Forelimb muscle (tissue), 1 donor: ENCODE measurements around the gene VPS52. TPM values are rescaled to one million over a fixed set of nuclear protein-coding genes. Genes with fewer than 3 reads are reported as not detected.
"Not testable (repeated sequence)": the region's sequence is repeated elsewhere in the genome, so short reads cannot be mapped to it uniquely, and the experiment has no call there.

Experiments
- DNase-seq: peaks from one replicate; pipeline ENCODE4 v3.0.0-alpha.2; 2013; ENCODE audit warnings: low read depth
- polyA plus RNA-seq: library from polyadenylated mRNA; unstranded; fragments of 120-200 nt; gene quantifications from one replicate; pipeline ENCODE4 v1.2.1, GENCODE V29; 2013; ENCODE audit not compliant: insufficient read length

Gene VPS52
- polyA plus RNA-seq, 1 donor: 45.3 TPM

DNA sequence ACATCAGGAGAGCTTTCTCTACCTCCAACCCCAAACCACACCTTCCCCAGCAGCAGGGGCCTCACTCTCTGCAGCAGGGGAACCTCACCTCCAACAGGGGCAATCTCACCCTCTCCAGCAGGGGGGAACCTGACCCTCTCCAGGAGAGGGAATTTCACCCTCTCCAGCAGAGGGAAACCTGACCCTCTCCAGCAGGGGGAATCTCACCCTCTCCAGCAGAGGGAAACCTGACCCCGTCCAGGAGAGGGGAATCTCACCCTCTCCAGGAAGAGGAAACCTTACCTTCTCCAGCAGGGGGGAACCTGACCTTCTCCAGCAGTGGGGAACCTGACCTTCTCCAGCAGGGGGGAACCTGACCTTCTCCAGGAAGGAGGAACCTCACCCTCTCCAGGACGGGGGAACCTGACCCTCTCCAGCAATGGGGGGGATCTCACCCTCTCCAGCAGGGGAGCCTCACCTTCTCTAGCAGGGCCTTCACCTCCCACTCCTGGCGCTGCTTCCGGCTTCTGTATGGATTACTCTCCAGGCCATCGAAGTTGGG lies 8.4 kb upstream of the VPS52 start:
- DNase-seq: no peak

DNA sequence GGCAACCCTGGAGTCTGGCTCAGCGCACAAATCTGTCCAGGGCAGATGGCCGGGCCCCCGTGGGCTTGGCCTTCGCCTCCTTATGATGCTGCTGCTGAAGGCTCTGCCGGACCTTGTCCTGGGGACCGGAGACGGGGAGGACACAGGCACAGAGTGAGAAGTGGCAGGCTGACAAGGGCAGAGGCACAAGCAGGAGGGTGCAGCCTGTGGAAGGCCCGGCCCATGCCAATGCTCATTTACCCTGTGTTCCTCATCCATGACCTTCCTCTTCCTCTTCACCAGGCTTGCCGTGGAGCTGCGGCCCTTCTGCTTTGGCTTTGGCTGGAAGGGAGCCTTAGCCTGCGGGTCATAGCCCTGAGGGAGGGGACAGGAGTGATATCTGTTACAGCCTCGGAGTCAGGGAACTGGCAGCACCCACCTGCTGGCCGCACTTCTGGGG lies 7.6 kb upstream of the VPS52 start:
- DNase-seq: no peak

- DNase-seq: no peak
Measured at GRCh38 chr6:33278810-33279209, 7.1 kb upstream of the VPS52 start.

DNA sequence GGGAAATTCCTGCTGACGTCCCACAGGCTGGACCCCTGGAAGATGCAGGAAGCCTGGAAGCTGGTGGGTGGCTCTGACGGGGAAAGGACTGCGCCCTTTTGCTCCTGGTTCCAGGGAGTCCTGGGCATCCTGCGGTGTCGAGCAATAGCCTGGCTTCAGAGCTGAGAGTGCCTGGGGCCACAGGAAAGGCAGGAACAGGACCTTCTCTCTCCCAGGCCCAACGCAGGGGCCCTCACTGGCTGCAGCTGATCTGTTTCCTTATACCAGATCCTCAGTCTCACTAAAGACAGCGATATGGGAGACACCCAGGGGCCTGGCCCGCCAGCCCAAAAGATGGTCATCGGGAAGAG lies 6.7 kb upstream of the VPS52 start:
- no peak for DNase-seq

GRCh38 chr6:33277663-33278391 lies 6.2 kb upstream of the VPS52 start:
- DNase-seq: no peak

GRCh38 chr6:33276864-33277662 lies 5.4 kb upstream of the VPS52 start, which contains the start of gene B3GALT4:
Gene B3GALT4, plus strand, starts transcription at chr6:33277123. Its CDS starts 297 bp downstream, at chr6:33277420.
- DNase-seq: no peak

DNA sequence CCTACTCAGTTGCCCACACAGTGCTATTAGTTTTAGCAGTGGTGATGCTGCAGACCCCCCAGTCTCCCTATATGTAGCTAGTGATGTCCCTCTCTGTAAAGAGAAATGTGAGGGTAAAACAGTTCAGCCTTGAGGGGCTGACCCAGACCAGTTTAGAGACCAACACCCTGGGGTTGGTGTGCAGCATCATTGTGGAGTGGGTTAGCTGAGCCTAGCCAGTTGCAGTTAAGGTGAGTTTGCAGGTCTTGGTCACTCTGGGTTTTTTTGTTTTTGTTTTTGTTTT lies 4.8 kb upstream of the VPS52 start:
- DNase-seq: no peak

- DNase-seq: not testable (repeated sequence)
Measured at GRCh38 chr6:33275795-33276580, 4.3 kb upstream of the VPS52 start.

- DNase-seq: no peak
Measured at GRCh38 chr6:33273924-33274902, 2.5 kb upstream of the VPS52 start.

DNA sequence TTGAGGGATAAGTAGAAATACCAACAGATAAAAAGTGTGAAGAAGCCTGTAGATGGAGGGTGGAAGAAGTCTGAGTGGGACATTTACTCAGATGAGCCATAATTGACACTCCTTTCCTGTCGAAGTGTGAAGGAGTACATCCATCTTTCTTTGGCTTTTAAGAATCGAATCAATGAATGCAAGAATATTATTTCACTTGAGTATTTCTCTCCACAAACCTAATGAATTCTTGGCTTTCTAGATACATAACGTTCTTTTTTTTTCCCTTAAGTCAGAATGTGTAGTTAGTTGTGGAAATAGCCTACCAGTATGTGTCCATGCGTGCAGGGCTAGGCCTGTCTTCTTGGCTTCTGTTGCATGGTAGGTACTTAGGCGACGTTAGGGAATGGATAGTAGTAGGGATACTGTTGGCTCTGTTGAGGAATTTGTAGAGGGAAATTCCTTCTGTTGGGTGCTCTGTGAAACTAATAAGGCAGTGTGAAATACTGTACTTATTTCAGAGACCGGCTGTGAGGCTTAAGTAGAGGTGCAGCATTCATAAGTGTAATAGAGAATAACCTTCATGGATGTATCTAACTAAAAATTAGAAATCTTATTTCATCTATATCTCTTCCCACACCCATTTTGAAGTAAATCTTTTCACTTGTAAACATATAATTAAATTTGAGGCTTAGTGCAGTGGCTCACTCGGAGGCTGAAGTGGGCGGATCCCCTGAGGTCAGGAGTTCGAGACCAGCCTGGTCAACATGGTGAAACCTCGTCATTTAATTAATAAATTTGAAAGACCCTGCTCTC lies 1.6 kb upstream of the VPS52 start:
- DNase-seq: no peak

GRCh38 chr6:33272275-33273128 lies 826 bp upstream of the VPS52 start:
- no peak for DNase-seq

DNA sequence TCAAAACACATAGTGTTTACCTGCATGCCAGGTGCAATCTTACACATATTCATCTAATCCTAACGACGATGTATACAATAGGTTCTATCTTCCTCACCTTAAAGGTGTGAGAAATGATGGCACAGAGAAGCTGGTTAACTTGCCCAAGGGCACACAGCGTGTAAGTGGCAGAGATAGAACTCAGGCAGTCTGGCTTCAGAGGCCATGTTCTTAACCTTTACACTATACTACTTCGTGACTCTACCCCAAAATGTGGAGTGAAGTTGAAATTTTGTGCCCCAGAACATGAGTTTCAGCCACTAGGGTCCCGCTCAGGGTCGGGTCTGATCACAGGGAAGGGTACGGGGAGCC lies 584 bp downstream of the VPS52 start:
- no peak for DNase-seq

GRCh38 chr6:33264015-33264414 lies 7.7 kb downstream of the VPS52 start:
- DNase-seq: no peak

GRCh38 chr6:33262490-33262889 lies 9.2 kb downstream of the VPS52 start:
- DNase-seq: not testable (repeated sequence)

DNA sequence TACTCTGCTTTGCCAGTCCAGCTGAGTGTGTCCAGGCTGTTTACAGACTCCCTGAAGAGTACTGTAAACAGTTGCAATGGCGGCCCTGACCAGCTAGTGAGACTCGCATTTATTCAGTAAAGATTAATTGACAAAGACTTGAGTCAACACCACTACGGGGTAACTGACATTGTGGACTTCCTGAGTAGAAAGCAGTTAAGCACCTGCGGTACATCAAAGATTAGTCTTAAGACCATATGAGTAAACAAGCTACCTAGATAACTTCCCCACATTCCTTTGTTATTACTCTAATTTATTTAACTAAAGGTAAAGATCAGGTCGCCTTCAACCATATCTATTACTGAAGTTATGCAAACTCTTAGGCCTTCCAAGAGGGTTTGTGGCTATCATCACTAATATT lies 12.6 kb downstream of the VPS52 start:
- no peak for DNase-seq

DNA sequence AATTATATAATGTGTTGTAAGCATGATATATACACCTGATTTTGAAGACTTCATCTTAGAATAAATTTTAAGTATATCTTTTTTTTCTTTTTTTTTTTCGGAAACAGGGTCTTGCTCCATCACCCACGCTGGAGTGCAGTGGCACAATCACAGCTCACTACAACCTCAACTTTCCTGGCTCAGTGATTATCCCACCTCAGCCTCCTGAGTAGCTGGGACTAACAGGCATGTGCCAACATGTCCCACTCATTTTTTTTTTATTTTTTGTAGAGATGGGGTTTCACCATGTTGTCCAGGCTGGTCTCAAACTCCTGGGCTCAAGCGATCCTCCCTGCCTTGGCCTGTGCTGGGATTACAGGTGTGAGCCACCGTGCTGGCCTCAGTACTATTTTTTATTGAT lies 17.1 kb downstream of the VPS52 start:
- DNase-seq: no peak

DNA sequence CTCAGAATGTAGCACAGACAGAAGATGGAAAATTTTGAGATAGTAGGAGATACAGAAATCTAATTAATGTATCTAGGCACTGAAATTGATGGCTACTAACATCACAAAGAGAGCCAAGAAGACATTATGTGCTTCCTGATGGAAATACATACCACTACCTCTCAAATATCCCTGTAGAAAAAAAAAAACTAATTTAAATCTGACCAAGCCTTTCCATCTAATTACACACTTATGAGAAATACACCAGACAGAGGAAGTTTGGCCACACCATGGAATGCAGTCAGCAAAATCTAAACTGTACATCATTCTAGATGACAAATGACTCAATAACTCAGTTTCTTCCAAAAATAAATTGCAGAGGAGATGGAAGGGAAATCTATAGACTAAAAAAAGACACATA lies 18.9 kb downstream of the VPS52 start:
- DNase-seq: no peak

- DNase-seq: no peak
Measured at GRCh38 chr6:33251395-33252012, 20.2 kb downstream of the VPS52 start.

- no peak for DNase-seq
Measured at GRCh38 chr6:33250731-33251130, 20.9 kb downstream of the VPS52 start.
